ENCODE measurements around the gene KCNQ2. TPM values are rescaled to one million over a fixed set of nuclear protein-coding genes. Genes with fewer than 3 reads are reported as not detected.

KCNQ2 gene
- total and polyA plus RNA-seq, 12 donors, result 0.03 to 3.8 (median 1.4) TPM; not detected in 7

DNA sequence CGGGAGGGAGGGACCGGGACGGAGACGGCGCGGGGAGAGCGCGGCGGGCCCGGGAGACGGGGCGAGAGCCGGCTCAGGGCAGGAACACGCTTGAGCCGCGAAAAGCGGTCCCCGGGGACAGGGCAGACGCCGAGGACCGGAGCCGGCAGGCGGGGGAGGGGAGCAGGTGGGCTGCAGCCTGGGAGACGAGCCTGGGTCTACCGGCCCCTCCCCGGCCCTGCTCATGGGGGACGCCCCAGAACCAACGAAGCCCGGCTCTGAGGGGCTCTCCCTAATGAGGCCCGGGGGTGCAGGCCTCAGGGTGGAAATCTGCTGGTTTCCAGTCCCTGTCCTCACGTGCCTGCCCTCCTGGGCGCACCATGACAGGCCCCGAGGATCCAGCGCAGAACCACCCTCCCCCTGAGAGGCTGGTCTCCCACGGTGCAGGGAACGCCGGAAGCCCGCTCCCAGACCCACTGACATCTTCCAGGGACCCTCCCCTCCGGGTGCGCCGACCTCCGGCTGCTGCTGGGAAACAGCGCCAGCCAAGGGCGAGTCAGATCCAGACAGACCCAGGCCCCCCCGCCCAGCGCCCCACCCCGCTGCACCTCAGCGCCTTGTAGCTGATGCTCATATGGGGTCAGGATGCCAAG is 27.0 kb upstream of the KCNQ2 start:
- H3K4me3 ChIP-seq, result peak overlapping the region in 9 of 10 donors; percentile 45 to 67 (median 61)
- peaks cover 10 to 63% (median 48%) of the 10 kb centered on the region in 9 donors for H3K4me1 ChIP-seq
- TF ChIP-seq, protein P1, sequence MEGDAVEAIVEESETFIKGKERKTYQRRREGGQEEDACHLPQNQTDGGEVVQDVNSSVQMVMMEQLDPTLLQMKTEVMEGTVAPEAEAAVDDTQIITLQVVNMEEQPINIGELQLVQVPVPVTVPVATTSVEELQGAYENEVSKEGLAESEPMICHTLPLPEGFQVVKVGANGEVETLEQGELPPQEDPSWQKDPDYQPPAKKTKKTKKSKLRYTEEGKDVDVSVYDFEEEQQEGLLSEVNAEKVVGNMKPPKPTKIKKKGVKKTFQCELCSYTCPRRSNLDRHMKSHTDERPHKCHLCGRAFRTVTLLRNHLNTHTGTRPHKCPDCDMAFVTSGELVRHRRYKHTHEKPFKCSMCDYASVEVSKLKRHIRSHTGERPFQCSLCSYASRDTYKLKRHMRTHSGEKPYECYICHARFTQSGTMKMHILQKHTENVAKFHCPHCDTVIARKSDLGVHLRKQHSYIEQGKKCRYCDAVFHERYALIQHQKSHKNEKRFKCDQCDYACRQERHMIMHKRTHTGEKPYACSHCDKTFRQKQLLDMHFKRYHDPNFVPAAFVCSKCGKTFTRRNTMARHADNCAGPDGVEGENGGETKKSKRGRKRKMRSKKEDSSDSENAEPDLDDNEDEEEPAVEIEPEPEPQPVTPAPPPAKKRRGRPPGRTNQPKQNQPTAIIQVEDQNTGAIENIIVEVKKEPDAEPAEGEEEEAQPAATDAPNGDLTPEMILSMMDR (IDR thresholded peaks at IDR 0.05), result no peak
- ATAC-seq (peak in 1 of 8 donors; percentile 0), DNase-seq (no peak)
- H3K27ac ChIP-seq, result peak overlapping the region; percentile 60 to 98 (median 91)
- intact Hi-C loops (cut with DNase I), result loop anchor here in 1 of 10 donors (5.0 kb wide), 1 partner anchor 1122 kb away; no protein-coding TSS in a partner anchor
- 5 to 6% methylated on average over 47 of the region's 48 CpGs for WGBS, 2 donors
- H3K9me3 ChIP-seq, result peaks cover 0 to 5% (median 0%) of the 10 kb centered on the region in 11 donors
- H3K36me3 ChIP-seq, result peaks cover 0 to 15% (median 0%) of the 10 kb centered on the region in 9 donors
- peaks cover 0 to 64% (median 44%) of the 10 kb centered on the region in 7 donors for H3K27me3 ChIP-seq

DNA sequence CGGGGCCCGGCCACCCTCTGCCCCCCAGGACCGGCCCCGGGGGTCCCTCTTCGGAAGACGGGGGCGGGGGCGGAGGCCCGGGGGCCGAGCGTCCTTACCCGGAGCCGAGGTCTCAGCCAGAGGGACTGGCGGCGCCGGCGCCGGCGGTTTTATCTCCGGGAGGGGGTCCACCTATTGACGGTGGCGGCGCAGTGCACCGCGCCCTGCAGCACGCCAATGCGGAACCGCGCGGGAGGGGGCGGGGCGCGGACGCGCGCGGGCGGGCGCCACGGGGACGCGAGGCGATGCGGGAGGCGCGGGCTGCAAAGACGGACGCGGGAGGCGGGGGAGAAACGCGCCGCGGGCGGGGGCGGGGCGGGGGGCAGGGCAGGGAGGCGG is 26.5 kb upstream of the KCNQ2 start, which contains the start of gene EEF1A2:
EEF1A2 (minus strand) TSS at position 124 of the 378 bp plus-strand sequence. CDS start 1,320 bp downstream, outside the sequence.
- TF ChIP-seq, protein P1 (IDR thresholded peaks at IDR 0.05), result peak in 7 of 9 donors; percentile 8 to 49 (median 24)
- Histone ChIP-seq H3K9me3 (no peaks in the 10 kb centered on the region), H3K4me1 (peaks cover 10 to 63% (median 48%) of the 10 kb centered on the region in 9 donors), H3K36me3 (peaks cover 0 to 20% (median 0%) of the 10 kb centered on the region in 9 donors), H3K4me3 (peak within 1 kb of the TSS; percentile 45 to 67 (median 60)), H3K27me3 (peaks cover 0 to 64% (median 44%) of the 10 kb centered on the region in 7 donors), H3K27ac (peak within 1 kb of the TSS; percentile 75 to 98 (median 91))
- ATAC-seq, result peak in 4 of 8 donors; percentile 7 to 18 (median 12)
- DNase-seq, result peak in 1 of 2 donors; percentile 77
- WGBS, 2 donors, result 0% methylated on average over 38 to 53 of the region's 58 CpGs
- intact Hi-C loops (cut with DNase I), result loop anchor here in 1 of 10 donors (5.0 kb wide), 1 partner anchor 1122 kb away; no protein-coding TSS in a partner anchor

DNA sequence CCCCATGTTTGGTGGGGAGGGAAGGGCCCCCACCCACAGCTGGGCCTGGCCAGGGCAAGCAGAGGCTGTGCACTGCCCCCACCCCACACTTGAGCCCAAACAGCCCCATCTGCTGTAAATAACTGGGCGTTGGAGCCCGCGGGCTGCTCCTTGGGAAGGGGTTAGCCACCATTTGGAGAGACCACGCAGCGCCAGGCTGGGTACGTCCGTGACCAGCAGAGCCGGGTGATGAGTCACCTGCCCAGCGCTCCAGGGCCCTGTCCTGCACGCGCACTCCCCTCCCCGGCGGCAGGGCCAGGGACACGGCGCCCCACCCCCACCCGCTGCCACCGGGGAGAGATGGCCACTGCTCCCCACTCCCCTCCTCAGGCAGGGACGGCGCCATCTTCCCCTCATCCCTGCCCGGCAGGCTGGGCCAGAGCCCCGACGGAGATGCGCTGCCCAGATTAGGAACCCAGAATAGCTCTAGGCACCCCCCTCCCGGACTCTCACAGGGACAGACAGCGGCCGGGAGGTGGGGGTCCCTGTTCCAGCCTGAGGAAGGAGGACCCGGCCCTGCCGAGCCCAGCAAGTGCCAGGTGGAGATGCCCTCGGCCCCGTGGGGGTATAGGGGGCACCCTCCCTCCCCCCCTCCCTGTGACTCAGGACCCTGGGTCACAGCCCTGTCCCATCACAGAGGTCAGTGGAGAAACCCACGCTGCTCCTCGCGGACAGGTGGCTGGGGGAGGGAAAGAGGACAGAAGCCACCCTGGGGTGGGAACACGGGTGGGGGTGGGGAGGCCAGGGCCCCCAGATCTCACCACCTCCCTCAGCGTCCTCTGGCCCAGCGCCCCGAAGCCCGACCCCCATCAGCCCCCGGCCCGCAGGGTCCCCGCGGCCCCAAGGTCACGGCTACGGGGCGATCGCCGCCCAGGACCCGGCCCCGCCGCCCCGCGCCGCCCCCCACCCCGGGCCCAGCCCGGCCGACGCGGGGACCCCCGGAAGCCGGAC is 25.8 kb upstream of the KCNQ2 start:
- H3K27ac ChIP-seq, result peak overlapping the region; percentile 75 to 98 (median 91)

More for the DNA sequence above, 25.8 kb upstream of the KCNQ2 start:
- Histone ChIP-seq H3K27me3 (peaks cover 0 to 64% (median 44%) of the 10 kb centered on the region in 7 donors), H3K4me3 (peak overlapping the region; percentile 45 to 67 (median 60)), H3K9me3 (no peaks in the 10 kb centered on the region), H3K36me3 (peaks cover 0 to 26% (median 0%) of the 10 kb centered on the region in 9 donors), H3K4me1 (peaks cover 10 to 63% (median 48%) of the 10 kb centered on the region in 9 donors)
- peak in 1 of 2 donors; percentile 65 for DNase-seq
- peak; percentile 12 to 62 (median 50) for ATAC-seq
- TF ChIP-seq, protein P1 (IDR thresholded peaks at IDR 0.05), result no peak
- intact Hi-C loops (cut with DNase I), result loop anchor here in 4 of 10 donors (1.0 to 5.0 kb wide), 3 partner anchors 22 to 1121 kb away; partner anchors contain the start of gene PPDPF (in 4 of the 4)
- 5 to 7% methylated on average over 48 to 58 of the region's 60 CpGs for WGBS, 2 donors

Data from heart right ventricle (tissue), 16 donors.